GM23338 (cell line): ENCODE data around the gene NAALADL2.

Experiments
- CTCF ChIP-seq, 2 experiments: fragments of 200-600 bp in 1 of 2; sonication (generic) in 1 of 2; conservative IDR thresholded peaks; 2 replicates each; pipeline versions ENCODE4 v1.5.1 to v1.6.1; 2016 to 2017; ENCODE audit warnings: antibody characterized with exemption in 2 of 2, low read depth in 2 of 2, mild to moderate bottlenecking in 2 of 2, moderate library complexity in 1 of 2
- ETS1 ChIP-seq: IDR thresholded peaks from 2 replicates; pipeline ENCODE4 v1.6.1; 2016; ENCODE audit warnings: antibody characterized with exemption
- REST ChIP-seq: IDR thresholded peaks from one replicate; pipeline ENCODE4 v1.6.1; 2018; ENCODE audit warnings: antibody characterized with exemption; ENCODE audit not compliant: unreplicated experiment

GRCh38 chr3:175311946-175312345 is 452.8 kb downstream of the NAALADL2 start:
- TF ChIP-seq CTCF (conservative IDR thresholded peaks at IDR 0.05; ENCODE audit: low read depth in 2 of 2) (no peak), ETS1 (no peak), REST (no peak)
